Lower leg skin (tissue), 3 donors: Measurements from ENCODE around the gene PGLYRP4.

Experiments
- CTCF ChIP-seq, 3 donors: fragments of 450-650 bp; IDR thresholded peaks; one replicate each; pipeline ENCODE4 v1.5.1; 2016; ENCODE audit warnings: antibody characterized with exemption in 3 of 3, mild to moderate bottlenecking in 3 of 3, moderate library complexity in 2 of 3
- POLR2A ChIP-seq, 2 donors: fragments of 450-650 bp; IDR thresholded peaks; one replicate each; pipeline ENCODE4 v1.6.1; 2016 to 2017; ENCODE audit warnings: antibody characterized with exemption in 2 of 2, mild to moderate bottlenecking in 1 of 2, moderate library complexity in 1 of 2

DNA sequence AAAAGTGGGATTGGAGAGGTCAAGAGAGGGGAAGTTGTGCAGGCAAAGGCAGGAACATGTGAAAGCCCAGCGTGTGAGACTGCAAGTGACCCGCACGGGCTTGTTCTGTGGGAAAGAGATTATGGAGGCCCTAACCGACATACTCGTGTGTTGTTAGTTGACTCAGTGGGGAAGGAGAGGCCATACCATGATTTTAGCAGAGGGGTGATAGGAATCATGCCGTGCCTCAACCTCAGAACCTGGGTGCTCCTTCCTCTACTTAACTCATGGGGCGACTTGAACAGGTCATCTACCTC is 55.2 kb downstream of the PGLYRP4 start:
- TF ChIP-seq CTCF (IDR thresholded peaks at IDR 0.05) (no peak), POLR2A (IDR thresholded peaks at IDR 0.05) (no peak)
